Activated T-cell treated with anti-CD3 and anti-CD28 coated beads, Interleukin-2, amount 50 U/mL, for 48 hours (primary cell): ENCODE measurements around the gene ARPC2.

ENCODE experiments used
- DNase-seq, 2 experiments: peaks; one replicate each; pipeline ENCODE4 v3.0.0-alpha.2; 2020

Gene ARPC2

GRCh38 chr2:218217360-218218267 lies 625 bp downstream of the ARPC2 start:
- DNase-seq = peak; percentile 81 to 84

DNA sequence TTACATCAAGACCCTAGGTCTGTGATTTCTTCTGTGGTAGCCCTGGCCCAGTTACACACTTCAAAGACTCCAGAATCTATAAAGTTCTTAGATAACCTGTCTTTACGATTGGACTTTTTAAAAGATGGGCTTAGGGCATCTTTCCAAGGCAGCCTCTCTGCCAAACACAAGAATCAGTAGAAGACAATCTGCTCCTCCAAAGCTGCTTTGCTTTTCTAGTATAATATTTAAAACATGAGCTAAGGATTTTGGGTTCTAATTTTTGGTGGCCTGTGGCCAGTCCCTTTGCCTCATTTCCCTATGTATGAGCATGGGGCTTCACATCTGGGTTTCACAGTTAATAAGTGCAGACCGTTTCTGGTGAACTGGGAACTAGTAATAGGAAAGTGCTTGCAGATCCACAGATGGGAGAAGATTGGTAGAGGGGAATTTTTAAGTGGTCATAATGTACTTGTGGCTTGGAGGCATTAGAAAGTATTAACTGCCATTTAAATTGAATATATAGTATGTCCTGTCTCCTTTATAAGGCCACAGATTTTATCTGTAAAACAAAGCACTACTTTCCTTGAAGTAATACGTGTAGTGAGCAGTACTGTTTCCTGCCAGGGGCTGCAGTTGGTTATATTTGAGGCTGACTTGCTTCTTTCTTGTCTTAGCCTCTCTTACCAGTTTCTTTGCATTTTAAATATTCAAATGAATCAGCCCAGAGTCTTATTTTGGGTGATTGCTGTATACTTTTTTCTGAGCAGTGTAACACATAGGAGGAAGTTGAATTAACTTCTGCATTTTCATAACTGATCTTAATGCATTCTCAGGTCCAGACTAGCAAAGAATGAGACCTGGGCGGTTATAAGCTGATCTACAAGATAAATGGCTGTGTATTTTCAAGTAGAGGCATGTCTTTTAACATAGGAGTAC lies 1.5 kb downstream of the ARPC2 start:
- no peak for DNase-seq

- no peak for DNase-seq
Observed at GRCh38 chr2:218219934-218220333, 2.9 kb downstream of the ARPC2 start.

DNA sequence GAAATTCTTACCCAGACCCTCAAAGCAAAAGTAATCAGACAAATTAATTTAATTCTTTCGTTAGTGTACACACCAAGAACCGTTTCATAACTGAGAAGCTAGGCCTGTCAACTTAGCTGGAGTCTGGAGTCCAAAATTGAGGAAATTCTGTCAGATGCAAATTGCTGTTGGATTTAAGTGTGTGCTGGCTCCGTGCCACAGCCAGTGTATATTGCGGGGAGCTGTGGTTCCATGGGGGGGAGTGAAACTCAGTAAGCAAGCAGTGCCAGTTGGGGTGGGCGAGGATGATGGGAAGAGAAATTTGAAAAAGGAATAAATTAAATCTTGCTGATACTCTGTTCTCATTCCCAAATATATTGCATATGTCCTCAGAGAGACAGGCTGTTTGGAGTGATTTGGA lies 4.0 kb downstream of the ARPC2 start:
- no peak for DNase-seq

GRCh38 chr2:218223046-218223445 lies 6.1 kb downstream of the ARPC2 start:
- no peak for DNase-seq

GRCh38 chr2:218224186-218224585 lies 7.2 kb downstream of the ARPC2 start:
- DNase-seq = no peak

DNA sequence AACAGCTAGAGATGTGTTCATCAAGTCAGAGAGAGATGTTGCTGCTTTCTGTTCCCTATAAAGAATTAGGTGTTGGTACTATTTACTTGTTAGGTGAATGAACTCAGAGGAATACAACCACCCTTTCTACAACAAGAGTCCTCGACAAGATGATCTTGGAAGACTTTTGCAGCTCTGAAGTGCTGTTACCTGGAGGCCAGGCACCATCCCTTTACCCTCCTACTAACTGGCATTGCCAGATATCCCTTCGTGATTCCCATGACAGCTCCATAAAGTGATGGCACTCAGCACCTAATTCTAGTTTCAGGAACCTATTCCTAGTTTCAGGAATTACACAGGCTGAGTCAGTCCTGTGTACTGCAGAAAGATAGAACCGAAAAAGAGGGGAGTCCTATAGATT lies 9.9 kb downstream of the ARPC2 start:
- DNase-seq = no peak

- DNase-seq = no peak
Observed at GRCh38 chr2:218228366-218229090, 11.5 kb downstream of the ARPC2 start.

- peak in 1 of 2 experiments; percentile 37 for DNase-seq
Observed at GRCh38 chr2:218229239-218229638, 12.2 kb downstream of the ARPC2 start.

GRCh38 chr2:218229851-218230250 lies 12.9 kb downstream of the ARPC2 start:
- DNase-seq = no peak

GRCh38 chr2:218230882-218231281 lies 13.9 kb downstream of the ARPC2 start:
- DNase-seq = peak; percentile 45 to 47

DNA sequence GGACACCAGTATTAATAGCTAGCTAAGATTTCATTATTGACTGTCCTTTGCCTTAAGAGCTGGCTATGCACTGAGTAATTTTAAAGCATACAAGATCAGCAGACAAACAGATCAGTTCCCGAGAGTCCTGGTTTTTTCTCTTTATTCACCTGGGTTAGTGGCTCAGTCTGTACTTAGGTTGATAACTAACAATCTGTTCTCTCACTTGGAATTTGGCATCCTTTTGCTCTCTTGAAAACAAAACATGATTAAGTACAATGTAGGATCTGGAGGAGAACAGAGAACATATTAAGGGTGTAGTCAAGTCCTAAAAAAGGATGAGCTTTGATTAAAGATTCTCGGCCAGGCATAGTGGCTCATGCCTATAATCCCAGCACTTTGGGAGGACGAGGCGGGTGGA lies 16.6 kb downstream of the ARPC2 start:
- no peak for DNase-seq

DNA sequence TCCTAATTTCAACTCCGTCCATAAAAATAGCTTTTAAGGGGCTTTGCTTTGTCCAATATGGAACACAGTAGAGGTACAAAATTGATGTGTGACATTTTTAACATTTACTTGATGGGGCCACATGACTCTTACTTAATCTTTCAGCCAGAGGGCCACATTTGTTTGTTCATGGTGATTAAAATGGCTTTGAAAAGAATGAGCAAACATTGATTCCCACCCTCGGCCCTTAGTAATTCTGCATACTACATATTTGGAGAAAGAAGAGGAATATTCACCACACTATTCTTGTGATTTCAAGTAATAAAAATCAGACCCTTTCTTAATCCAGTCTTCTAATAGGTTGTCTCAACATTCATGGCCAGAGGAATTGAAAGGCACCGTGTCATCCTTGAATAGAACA lies 17.5 kb downstream of the ARPC2 start:
- DNase-seq = no peak

DNA sequence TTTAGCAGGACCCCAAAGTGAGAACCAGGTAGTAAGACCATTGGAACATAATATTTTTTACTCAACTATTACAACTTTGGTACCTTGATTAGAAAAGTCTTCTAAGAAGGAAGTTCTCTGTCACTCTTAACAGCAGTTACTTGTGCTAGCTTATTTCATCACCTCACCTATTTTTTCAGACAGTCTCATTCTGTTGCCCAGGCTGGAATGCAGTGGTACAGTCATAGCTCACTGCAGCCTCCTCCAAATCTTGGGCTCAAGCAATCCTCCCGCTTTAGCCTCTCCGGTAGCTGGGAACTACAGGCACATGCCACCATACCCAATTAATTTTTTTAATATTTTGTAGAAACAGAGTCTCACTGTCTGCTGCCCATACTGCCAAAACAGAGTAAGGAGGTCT lies 18.0 kb downstream of the ARPC2 start:
- DNase-seq = no peak

DNA sequence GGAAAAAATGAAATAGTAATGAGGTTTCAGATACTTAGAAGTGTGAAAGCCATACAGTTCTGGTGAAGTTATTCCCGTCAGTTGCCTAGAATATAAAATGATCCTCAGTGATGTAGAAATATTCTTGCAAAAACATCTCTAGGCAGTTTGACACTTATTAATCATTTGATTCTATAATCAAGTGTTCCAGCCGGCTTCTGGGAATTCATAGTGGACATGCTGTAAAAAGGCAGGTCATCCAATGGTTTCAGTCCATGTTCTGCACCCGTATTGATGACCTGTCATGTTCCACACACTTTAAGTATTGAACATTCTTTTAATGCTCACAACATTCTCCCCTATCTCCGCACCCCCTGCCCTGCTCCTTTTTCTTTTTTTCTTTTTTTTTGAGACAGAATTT lies 19.8 kb downstream of the ARPC2 start:
- no peak for DNase-seq

GRCh38 chr2:218238887-218239286 lies 21.9 kb downstream of the ARPC2 start:
- no peak for DNase-seq

DNA sequence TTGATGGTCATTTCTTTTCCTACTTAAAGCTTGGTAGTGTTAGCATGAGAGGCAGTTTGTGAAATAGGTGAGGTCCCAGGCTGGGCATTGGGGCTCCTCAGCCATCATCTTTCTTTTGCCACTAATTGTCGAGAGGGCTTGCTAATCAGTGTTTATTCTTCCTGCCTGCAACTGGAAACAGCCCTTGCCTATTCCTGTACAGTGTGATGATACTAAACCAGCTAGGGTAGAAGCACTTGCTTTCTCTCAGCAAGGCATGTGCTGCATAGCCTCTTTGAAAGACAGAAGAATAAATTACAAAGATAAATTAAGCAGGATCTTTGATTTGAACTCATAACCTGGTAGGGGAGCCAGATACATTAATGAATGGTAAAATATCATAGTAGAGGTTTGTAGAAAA lies 27.2 kb downstream of the ARPC2 start:
- peak in 1 of 2 experiments; percentile 7 for DNase-seq

DNA sequence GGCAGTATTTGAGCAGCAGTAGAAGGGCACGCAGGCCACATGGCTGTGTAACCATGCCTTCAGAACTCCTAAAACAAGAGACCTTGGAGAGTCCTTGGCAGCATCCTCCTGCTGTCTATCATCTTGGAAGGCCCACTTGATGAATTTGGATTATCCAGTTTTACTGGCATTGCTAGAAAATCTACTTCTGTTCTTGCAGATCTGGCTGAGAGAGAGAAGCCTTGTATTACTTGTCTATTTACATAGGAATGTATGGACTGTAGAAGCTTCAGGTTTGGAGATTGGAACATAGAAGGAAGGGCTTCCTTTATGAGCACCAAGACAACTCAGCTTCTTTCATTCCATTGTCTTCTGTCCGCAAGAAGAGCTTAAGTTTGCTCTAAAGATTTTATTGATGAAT lies 27.7 kb downstream of the ARPC2 start:
- peak in 1 of 2 experiments; percentile 12 for DNase-seq

GRCh38 chr2:218245214-218245613 lies 28.2 kb downstream of the ARPC2 start:
- peak in 1 of 2 experiments; percentile 17 for DNase-seq

- peak in 1 of 2 experiments; percentile 7 for DNase-seq
Observed at GRCh38 chr2:218249691-218250090, 32.7 kb downstream of the ARPC2 start.

GRCh38 chr2:218252509-218253231 lies 35.7 kb downstream of the ARPC2 start:
- DNase-seq = no peak

- DNase-seq = no peak
Observed at GRCh38 chr2:218253232-218253625, 36.2 kb downstream of the ARPC2 start.
